ENCODE data around the gene DDX20.

Gene DDX20, protein sequence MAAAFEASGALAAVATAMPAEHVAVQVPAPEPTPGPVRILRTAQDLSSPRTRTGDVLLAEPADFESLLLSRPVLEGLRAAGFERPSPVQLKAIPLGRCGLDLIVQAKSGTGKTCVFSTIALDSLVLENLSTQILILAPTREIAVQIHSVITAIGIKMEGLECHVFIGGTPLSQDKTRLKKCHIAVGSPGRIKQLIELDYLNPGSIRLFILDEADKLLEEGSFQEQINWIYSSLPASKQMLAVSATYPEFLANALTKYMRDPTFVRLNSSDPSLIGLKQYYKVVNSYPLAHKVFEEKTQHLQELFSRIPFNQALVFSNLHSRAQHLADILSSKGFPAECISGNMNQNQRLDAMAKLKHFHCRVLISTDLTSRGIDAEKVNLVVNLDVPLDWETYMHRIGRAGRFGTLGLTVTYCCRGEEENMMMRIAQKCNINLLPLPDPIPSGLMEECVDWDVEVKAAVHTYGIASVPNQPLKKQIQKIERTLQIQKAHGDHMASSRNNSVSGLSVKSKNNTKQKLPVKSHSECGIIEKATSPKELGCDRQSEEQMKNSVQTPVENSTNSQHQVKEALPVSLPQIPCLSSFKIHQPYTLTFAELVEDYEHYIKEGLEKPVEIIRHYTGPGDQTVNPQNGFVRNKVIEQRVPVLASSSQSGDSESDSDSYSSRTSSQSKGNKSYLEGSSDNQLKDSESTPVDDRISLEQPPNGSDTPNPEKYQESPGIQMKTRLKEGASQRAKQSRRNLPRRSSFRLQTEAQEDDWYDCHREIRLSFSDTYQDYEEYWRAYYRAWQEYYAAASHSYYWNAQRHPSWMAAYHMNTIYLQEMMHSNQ

DNA sequence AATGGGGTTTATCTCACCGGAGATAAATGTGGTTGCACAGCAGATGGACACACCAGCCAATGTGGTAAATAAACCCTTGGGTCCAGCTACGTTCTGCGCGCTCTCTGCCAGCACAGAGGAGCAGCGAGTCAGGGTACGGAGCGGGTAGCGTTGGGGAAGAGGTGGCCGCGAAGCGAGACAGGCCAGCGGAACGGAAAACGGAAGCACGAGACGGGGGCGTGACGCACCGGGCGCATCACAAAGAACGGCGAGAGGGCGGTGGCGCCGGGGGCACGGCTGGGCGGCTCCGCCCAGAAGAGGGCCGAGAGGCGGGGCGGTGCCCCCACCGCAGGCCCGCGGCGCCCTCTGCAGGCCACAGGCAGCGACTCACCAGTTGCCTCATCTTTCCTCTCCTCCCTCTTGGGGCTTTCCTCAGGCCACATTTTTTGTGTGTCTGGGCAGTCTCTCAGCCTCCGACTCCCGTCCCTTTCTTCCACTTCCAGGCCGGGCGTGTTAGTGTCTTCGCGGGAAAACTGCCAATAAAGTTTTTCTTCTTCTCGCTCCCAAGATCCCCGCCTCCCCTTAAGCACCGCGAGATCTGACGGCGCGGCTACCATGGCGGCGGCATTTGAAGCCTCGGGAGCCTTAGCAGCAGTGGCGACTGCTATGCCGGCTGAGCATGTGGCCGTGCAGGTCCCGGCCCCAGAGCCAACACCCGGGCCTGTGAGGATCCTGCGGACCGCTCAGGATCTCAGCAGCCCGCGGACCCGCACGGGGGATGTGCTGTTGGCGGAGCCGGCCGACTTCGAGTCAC, at the start of gene DDX20:
Gene DDX20, plus strand, starts transcription at position 571 of the 793 bp plus-strand sequence. Its CDS starts 24 bp downstream, at position 595.
- peak; percentile 92 to 94 for DNase-seq

- no peak for DNase-seq
Measured at GRCh38 chr1:111706921-111707320, 48.8 kb upstream of the DDX20 start.

DNA sequence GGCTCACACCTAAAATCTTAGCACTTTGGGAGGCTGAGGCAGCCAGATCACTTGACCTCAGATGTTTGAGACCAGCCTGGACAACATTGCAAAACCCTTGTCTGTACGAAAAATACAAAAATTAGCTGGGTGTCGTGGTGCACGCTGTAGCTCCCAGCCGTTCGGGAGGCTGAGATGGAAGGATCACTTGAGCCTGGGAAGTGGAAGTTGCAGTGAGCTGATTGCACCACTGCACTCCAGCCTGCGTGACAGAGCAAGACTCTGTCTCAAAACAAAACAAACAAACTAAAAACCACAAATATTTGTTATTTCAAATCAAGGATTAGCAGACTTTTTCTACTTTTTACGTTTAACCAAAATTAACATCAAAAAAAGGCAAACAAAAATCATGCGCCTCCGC, 47.8 kb upstream of the DDX20 start:
- DNase-seq = no peak

- DNase-seq = no peak
Measured at GRCh38 chr1:111709986-111710385, 45.7 kb upstream of the DDX20 start.

DNA sequence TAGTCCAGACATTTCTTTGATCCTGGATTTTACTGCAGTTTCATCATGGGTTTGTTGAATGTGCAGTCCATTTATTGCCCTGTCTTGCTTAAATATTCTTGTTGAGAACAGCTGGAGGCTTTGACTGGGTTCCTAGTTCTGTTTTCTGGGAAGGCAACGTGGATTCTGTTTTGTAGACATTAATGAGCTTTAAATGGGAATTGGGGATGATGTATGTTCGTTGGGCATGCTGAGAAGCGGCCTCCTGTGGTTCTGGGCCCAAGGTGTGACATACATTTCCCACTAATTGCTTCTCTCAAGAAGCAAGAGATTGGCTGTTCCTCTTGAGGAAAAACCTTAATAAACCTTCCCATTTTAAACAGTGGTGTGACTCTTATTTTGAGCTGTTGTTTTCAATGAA, 39.4 kb upstream of the DDX20 start:
- DNase-seq = no peak

DNA sequence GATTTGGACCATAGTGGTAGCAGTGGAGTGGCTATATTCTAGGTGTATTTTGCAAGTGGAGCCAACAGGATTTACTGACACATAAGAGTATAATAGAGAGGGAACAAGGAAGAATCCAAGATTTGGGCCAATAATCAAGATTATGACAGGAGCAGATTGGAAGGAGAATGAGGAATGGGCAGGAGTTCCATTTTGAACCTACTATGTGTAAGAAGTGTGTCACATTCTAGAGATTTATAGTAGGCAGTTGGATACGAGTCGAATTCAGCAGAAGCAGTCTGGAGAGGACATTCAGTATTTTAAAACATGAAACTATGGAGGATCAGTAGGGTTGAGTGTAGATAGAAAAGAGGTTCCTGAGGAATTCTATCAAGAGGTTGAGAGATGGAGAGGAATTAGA, 38.3 kb upstream of the DDX20 start:
- DNase-seq = no peak

DNA sequence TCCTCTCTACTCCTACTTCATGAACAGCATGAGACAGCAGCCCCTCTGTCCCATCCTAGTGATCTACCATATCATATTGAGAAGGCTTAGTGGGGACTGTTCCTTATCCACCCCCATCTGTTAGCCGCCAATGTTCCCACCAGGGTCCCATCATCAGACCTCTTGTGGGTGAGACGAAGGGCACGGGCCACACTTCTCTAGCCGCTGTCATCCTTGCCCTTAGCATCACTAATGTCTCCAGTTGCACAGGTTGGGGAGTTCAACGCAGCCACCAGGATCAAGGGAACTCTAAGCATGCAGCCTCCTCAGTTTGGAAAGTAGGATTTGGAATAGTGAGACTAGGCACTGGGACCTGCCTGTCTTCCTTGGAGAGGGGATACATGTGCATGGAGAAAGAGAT, 36.6 kb upstream of the DDX20 start:
- no peak for DNase-seq

DNA sequence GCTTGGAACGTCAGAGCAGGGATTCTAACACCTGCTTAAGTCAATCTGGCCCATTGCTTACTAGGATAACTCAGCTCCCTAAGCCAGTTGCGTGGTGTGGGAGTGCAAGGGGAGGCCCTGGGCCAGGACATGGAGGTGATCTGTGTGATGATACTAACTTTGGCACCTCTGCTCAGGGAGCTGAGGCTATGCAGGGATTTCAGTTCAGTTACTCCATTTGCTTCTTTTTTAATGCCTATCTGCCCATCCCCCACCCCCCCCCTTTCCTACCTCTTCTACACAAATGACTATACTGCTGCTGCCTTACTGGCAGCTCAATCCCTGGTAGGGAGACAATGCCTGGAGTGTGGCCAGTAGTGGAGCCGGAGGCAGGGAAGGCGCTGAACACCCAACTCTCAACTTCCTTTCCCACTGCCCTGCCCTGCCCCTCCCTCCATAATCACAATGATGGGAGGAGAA, 36.0 kb upstream of the DDX20 start:
- no peak for DNase-seq

DNA sequence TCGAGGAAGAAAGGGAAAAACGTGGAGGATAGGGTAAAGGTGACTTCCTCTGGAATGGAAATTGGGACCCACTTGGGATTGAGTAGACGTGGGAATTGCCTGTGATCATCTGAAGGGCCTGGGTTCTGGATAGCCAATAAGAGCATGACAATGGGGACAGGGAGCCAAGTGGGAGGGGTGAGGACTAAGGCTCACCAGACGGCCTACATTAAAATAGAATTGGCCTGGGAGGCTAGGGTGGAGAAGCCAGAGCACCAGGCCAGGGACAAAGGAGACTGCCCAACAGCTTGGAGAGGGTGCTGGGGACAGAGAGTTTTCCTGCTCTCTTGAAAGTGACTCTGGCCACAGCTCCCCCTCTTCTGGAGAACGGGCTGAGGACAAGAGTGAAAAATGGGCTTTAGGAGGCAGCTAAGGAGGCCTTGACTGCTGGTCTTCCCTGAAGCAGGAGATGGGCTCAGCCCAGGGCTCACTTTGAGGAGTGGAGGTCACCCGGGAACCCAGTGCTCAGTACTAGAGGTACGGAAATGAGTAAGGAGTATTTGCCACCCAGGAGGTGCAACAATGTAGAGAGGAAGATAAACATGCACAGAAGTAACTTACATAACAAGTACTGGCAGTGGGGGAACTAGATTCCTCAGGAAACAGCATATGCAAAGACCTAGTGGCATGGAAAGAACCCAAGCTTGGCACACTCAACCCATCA, 35.3 kb upstream of the DDX20 start:
- DNase-seq = no peak

- DNase-seq = no peak
Measured at GRCh38 chr1:111720977-111721786, 34.5 kb upstream of the DDX20 start.

- DNase-seq = peak in 1 of 2 donors; percentile 60
Measured at GRCh38 chr1:111723091-111723806, 32.5 kb upstream of the DDX20 start.

DNA sequence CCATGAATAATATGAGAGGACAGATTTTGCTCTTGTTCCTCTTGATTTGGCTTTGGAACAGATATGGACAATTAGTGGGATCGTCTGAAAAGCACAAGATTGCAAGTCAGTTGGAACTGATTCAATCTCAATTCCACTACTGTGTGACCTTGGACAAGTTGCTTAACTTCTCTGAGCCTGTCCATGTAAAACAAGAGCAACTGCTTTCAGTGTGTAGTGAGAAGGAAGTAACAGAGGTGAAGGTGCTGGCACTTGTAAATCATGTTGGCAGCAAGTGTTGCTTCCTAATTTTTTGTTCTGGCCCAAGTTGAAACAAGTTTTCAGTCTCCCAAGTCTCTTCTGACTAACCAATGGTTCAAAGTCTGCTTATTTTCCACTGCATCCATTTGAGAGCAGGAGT, 31.8 kb upstream of the DDX20 start:
- no peak for DNase-seq

DNA sequence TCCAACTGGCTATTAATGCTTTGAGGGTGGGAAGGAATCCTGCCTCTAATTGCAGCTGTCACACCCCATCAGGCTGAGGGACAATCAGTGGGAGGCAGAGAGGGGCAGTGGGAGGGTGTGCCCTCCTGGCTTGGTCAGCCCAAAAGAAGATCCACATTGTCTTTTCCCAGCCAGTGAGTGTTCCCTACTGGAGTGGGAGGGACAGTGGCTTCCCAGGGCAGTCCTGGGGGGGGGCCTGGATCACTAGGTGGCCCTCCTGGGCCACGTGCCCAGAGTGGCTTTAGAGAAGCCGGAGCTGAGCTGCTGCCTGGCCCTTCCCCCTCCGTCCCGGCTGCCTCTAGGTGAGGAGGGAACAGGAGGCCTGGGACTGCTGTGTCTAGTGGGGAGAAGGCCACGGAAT, 30.5 kb upstream of the DDX20 start:
- no peak for DNase-seq

DNA sequence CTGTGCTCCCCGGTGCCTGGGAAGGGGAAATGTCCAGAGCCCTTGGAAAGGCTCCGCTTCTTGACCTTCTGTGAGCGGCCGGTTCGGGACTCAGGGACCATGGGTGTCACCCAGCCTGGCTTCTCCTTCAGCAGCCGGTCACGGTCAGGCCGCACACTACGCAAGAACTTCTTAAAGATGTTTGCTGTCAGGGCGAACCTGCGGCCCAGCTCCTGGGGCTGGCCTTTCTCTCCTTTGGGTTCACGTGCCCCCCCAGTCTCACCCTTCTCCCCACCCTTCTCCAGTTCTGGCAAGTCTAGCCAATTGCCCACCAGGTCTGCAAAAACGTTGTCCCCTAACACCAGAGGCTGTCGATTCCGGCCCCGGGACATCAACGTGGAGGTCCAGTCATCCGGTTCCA, 28.6 kb upstream of the DDX20 start:
- DNase-seq = no peak

DNA sequence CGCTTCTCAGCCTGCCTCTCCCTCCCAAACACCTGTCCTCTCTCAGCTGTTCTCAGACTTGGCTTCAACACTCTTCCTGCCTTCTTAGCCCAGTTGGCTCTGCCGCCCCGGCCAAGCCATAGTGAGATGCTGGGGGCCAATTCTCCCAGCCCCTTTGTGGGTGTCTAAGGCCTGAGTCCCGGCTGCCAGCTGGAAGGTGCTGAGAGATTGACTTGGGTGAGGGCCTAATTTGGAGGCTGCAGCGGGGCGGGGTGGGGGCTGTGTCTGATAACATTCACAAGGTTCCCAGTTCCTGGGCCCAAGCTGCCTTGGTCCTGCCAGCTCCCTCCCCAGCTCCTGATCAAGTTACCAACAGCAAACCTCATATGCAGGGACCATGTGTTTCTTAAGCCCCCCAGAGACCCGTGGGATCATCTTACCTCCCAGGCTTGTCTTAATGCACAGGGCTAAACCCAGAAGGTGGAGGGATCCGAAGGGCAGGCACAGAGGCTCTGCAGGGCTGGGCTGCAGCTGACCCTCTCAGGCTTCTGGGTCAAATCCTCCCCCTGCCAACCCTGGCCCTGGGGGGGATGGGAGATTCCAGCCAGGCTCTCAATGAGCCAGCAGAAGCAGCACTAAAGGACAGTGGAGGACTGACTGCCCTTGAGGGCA, 26.3 kb upstream of the DDX20 start:
- DNase-seq = no peak

DNA sequence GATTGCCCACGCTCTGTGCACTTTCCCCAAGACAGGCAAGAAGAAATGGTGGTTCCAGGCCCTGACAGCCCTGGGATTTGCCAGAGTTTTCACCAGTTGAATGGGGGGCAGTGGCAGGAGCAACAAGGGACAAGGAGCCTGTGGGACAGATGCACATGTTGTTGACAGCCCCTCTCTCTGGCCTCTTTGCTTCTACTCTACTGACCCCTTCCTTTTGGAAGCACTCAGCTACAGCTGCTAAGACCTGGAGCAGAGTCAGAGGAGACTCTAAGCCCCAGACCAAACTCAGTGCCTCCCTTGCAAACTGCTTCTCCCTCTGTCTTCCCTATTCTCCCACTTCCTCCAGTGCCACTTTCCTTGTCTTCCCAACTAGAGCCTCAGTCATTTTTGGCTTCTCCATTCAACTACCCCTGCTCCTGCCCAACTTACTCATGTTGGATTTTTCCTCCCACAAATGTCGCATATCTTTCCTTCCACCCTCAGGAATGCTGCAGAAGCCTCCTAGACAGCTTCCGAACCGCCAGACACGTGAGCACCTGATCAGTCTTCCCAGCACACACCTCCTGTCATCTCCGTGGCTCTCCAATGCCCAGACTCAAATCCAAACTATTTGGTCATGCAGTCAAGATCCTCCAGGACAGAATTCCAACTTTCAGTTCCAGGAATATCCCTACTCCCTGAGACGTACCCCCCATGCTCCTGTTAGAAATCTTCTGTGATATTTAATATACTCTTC, 25.6 kb upstream of the DDX20 start:
- DNase-seq = no peak

DNA sequence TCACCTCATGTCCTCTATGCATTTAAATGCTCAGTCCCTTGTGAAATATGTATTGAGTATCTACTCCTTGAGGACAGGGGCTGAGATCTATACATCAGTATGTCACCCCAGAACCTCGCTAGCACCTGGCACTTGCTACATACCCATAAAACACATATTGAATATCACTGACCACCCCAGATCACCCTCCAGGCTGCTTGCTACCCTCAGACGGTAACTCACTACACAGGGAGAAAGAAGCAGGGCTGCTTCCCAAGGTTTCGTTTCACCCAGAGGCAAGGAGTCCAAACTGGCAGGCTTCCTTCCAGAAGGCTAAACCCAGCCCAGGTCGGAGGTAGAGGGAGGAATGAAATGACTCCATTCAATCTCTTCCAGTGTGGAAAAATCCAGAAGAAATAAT, 25.0 kb upstream of the DDX20 start:
- no peak for DNase-seq

- DNase-seq = no peak
Measured at GRCh38 chr1:111731956-111732355, 23.7 kb upstream of the DDX20 start.

DNA sequence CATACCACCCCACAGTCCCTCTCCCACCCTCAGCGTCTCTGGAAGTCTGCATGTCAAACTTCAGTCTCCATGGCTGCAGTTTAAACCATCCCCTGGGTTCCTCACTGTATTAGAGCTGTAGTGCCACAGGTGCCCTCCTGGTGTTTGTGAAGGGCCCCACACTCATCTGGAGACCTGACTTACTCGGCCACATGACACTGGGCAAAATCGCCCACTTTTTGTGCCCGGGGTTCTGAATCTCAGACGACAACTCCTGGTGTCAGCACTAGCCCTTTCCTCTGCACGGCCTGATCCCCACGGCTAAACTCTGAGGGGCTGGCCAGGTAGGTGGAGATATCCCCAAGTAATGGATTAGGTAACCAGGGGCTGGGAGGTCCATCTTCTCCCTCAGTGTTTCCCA, 23.0 kb upstream of the DDX20 start:
- no peak for DNase-seq

Data from CD4-positive, alpha-beta T cell treated with Interferon alpha-2 for 1 hour (primary cell).